ENCODE data around the gene KIAA0040.
"Not testable (repeated sequence)": the region's sequence is repeated elsewhere in the genome, so short reads cannot be mapped to it uniquely, and the experiment has no call there.

Gene KIAA0040

GRCh38 chr1:175133673-175134435, 58.7 kb downstream of the KIAA0040 start:
- DNase-seq, result no peak

GRCh38 chr1:175132436-175132835, 60.1 kb downstream of the KIAA0040 start:
- no peak for DNase-seq

GRCh38 chr1:175131095-175131494, 61.5 kb downstream of the KIAA0040 start:
- no peak for DNase-seq

GRCh38 chr1:175130649-175131045, 61.9 kb downstream of the KIAA0040 start:
- DNase-seq, result no peak

- peak; percentile 63 for DNase-seq
Observed at GRCh38 chr1:175129997-175130648, 62.5 kb downstream of the KIAA0040 start.

GRCh38 chr1:175129644-175129996, 63.0 kb downstream of the KIAA0040 start:
- DNase-seq, result no peak

GRCh38 chr1:175129182-175129581, 63.4 kb downstream of the KIAA0040 start:
- DNase-seq, result no peak

- no peak for DNase-seq
Observed at GRCh38 chr1:175128523-175128922, 64.1 kb downstream of the KIAA0040 start.

GRCh38 chr1:175127565-175127964, 65.0 kb downstream of the KIAA0040 start:
- DNase-seq, result no peak

- no peak for DNase-seq
Observed at GRCh38 chr1:175126347-175126746, 66.2 kb downstream of the KIAA0040 start.

GRCh38 chr1:175124861-175125260, 67.7 kb downstream of the KIAA0040 start:
- peak; percentile 41 for DNase-seq

- DNase-seq, result no peak
Observed at GRCh38 chr1:175120511-175120910, 72.1 kb downstream of the KIAA0040 start.

GRCh38 chr1:175118375-175119367, 73.9 kb downstream of the KIAA0040 start:
- no peak for DNase-seq

GRCh38 chr1:175116903-175117302, 75.7 kb downstream of the KIAA0040 start:
- no peak for DNase-seq

GRCh38 chr1:175116210-175116798, 76.3 kb downstream of the KIAA0040 start:
- DNase-seq, result no peak

GRCh38 chr1:175114996-175115395, 77.6 kb downstream of the KIAA0040 start:
- no peak for DNase-seq

- not testable (repeated sequence) for DNase-seq
Observed at GRCh38 chr1:175108331-175108820, 84.2 kb downstream of the KIAA0040 start.
